ENCODE results near the gene COX7B2. TPM values are rescaled to one million over a fixed set of nuclear protein-coding genes. Genes with fewer than 3 reads are reported as not detected.

The COX7B2 gene
- total RNA-seq, 4 donors from 2014 or later, result not detected

GRCh38 chr4:46852800-46853199 lies 56.2 kb downstream of the COX7B2 start:
- Histone ChIP-seq H3K4me1 (no peaks in the 10 kb centered on the region), H3K27me3 (no peaks in the 10 kb centered on the region), H3K36me3 (no peaks in the 10 kb centered on the region), H3K4me3 (no peak overlapping the region), H3K27ac (replicated peaks in 1 of 4) (no peak overlapping the region), H3K9me3 (no peaks in the 10 kb centered on the region)
- TF ChIP-seq EP300 (IDR thresholded peaks at IDR 0.05), result no peak
- DNase-seq (ENCODE audit: extremely low spot score), result no peak
- WGBS, result 80% methylated on average over 4 of the region's 4 CpGs
- intact Hi-C loops (cut with DNase I), result no loop called here

- TF ChIP-seq CTCF (IDR thresholded peaks at IDR 0.05), result no peak
- TF ChIP-seq EP300 (IDR thresholded peaks at IDR 0.05), result no peak
- TF ChIP-seq POLR2AphosphoS5 (IDR thresholded peaks at IDR 0.05), result no peak
- TF ChIP-seq POLR2A (IDR thresholded peaks at IDR 0.05; ENCODE audit: low read depth), result no peak
- Histone ChIP-seq H3K4me3 (no peak overlapping the region), H3K36me3 (no peaks in the 10 kb centered on the region), H3K27me3 (no peaks in the 10 kb centered on the region), H3K4me1 (no peaks in the 10 kb centered on the region), H3K9me3 (no peaks in the 10 kb centered on the region), H3K27ac (replicated peaks in 1 of 4) (no peak overlapping the region)
- intact Hi-C loops (cut with DNase I), result no loop called here
- 91% methylated on average over 1 of the region's 1 CpG for WGBS
- DNase-seq (ENCODE audit: extremely low spot score), result no peak
These were observed 59.0 kb downstream of the COX7B2 start for GRCh38 chr4:46850026-46850425.

- H3K9me3 ChIP-seq, result no peaks in the 10 kb centered on the region
- no peak for DNase-seq (ENCODE audit: extremely low spot score)
- intact Hi-C loops (cut with DNase I), result loop anchor here (5.0 to 10.0 kb wide), 2 partner anchors 190 to 538 kb away; partner anchors contain the start of gene GABRB1
- H3K27ac ChIP-seq (replicated peaks in 1 of 4), result no peak overlapping the region
- WGBS, result 13% methylated on average over 8 of the region's 8 CpGs
- TF ChIP-seq POLR2AphosphoS5 (IDR thresholded peaks at IDR 0.05) (no peak), CTCF (IDR thresholded peaks at IDR 0.05) (peak; percentile 17 to 55 (median 53))
- H3K4me1 ChIP-seq, result peaks cover 0 to 5% (median 0%) of the 10 kb centered on the region in 4 donors
- H3K36me3 ChIP-seq, result no peaks in the 10 kb centered on the region
- H3K27me3 ChIP-seq, result no peaks in the 10 kb centered on the region
- no peak overlapping the region for H3K4me3 ChIP-seq
These were observed 64.6 kb downstream of the COX7B2 start for GRCh38 chr4:46844325-46844917.

- Histone ChIP-seq H3K4me1 (peaks cover 0 to under 1% (median 0%) of the 10 kb centered on the region in 4 donors), H3K36me3 (no peaks in the 10 kb centered on the region), H3K27ac (replicated peaks in 1 of 4) (no peak overlapping the region), H3K27me3 (no peaks in the 10 kb centered on the region), H3K9me3 (no peaks in the 10 kb centered on the region), H3K4me3 (no peak overlapping the region)
- intact Hi-C loops (cut with DNase I), result no loop called here
- TF ChIP-seq CTCF (IDR thresholded peaks at IDR 0.05), result no peak
- no peak for TF ChIP-seq POLR2A (IDR thresholded peaks at IDR 0.05; ENCODE audit: low read depth)
- TF ChIP-seq EP300 (IDR thresholded peaks at IDR 0.05), result no peak
- no peak for TF ChIP-seq POLR2AphosphoS5 (IDR thresholded peaks at IDR 0.05)
- WGBS, result 33% methylated on average over 1 of the region's 1 CpG
- DNase-seq (ENCODE audit: extremely low spot score), result no peak
These were observed 69.9 kb downstream of the COX7B2 start for GRCh38 chr4:46839128-46839527.

GRCh38 chr4:46837639-46838038 lies 71.4 kb downstream of the COX7B2 start:
- no peak for TF ChIP-seq EP300 (IDR thresholded peaks at IDR 0.05)
- no peak for TF ChIP-seq POLR2A (IDR thresholded peaks at IDR 0.05; ENCODE audit: low read depth)
- no peak for TF ChIP-seq CTCF (IDR thresholded peaks at IDR 0.05)
- no peak for TF ChIP-seq POLR2AphosphoS5 (IDR thresholded peaks at IDR 0.05)
- intact Hi-C loops (cut with DNase I), result no loop called here
- WGBS, result 76% methylated on average over 2 of the region's 2 CpGs
- H3K9me3 ChIP-seq, result no peaks in the 10 kb centered on the region
- no peak overlapping the region for H3K4me3 ChIP-seq
- H3K27ac ChIP-seq (replicated peaks in 1 of 4), result no peak overlapping the region
- DNase-seq (ENCODE audit: extremely low spot score), result no peak
- H3K4me1 ChIP-seq, result no peaks in the 10 kb centered on the region
- no peaks in the 10 kb centered on the region for H3K36me3 ChIP-seq
- H3K27me3 ChIP-seq, result no peaks in the 10 kb centered on the region
